Brain pericyte (primary cell): ENCODE measurements around the gene FER.
"Not testable (repeated sequence)": the region's sequence is repeated elsewhere in the genome, so short reads cannot be mapped to it uniquely, and the experiment has no call there.

ENCODE experiments used
- DNase-seq: peaks from one replicate; pipeline ENCODE4 v3.0.0-alpha.2; 2012; ENCODE audit warnings: low read depth, low spot score

FER gene

GRCh38 chr5:108953940-108954339, 206.2 kb downstream of the FER start:
- no peak for DNase-seq

GRCh38 chr5:108957333-108957732, 209.6 kb downstream of the FER start:
- DNase-seq: no peak

GRCh38 chr5:108966910-108967309, 219.2 kb downstream of the FER start:
- DNase-seq: no peak

- no peak for DNase-seq
These were observed 226.9 kb downstream of the FER start for GRCh38 chr5:108974594-108974993.

- no peak for DNase-seq
These were observed 228.0 kb downstream of the FER start for GRCh38 chr5:108975697-108976096.

- DNase-seq: no peak
These were observed 235.9 kb downstream of the FER start for GRCh38 chr5:108983461-108984092.

GRCh38 chr5:108989761-108990392, 242.2 kb downstream of the FER start:
- DNase-seq: no peak

- DNase-seq: not testable (repeated sequence)
These were observed 244.8 kb downstream of the FER start for GRCh38 chr5:108992396-108993085.

GRCh38 chr5:108993440-108993839, 245.7 kb downstream of the FER start:
- DNase-seq: not testable (repeated sequence)

- DNase-seq: no peak
These were observed 250.0 kb downstream of the FER start for GRCh38 chr5:108997720-108998119.

GRCh38 chr5:108998216-108998615, 250.5 kb downstream of the FER start:
- no peak for DNase-seq

- DNase-seq: no peak
These were observed 256.2 kb downstream of the FER start for GRCh38 chr5:109003928-109004327.

- DNase-seq: no peak
These were observed 257.8 kb downstream of the FER start for GRCh38 chr5:109005297-109006009.

- DNase-seq: no peak
These were observed 258.4 kb downstream of the FER start for GRCh38 chr5:109006129-109006528.

- DNase-seq: no peak
These were observed 268.6 kb downstream of the FER start for GRCh38 chr5:109016300-109016699.

- no peak for DNase-seq
These were observed 274.4 kb downstream of the FER start for GRCh38 chr5:109022056-109022455.

- not testable (repeated sequence) for DNase-seq
These were observed 278.0 kb downstream of the FER start for GRCh38 chr5:109025729-109026128.

GRCh38 chr5:109027983-109028607, 280.4 kb downstream of the FER start:
- no peak for DNase-seq

- DNase-seq: no peak
These were observed 281.1 kb downstream of the FER start for GRCh38 chr5:109028608-109029299.

GRCh38 chr5:109029847-109030246, 282.1 kb downstream of the FER start:
- no peak for DNase-seq
